ENCODE data around the gene RBM33. TPM values are rescaled to one million over a fixed set of nuclear protein-coding genes. Genes with fewer than 3 reads are reported as not detected.

RBM33 gene
- total and polyA plus RNA-seq, 8 donors: 7.5 to 182 (median 60.5) TPM

GRCh38 chr7:155619634-155620271 is 24.7 kb upstream of the RBM33 start:
- TF ChIP-seq CTCF (IDR thresholded peaks at IDR 0.05): no peak
- no peak for TF ChIP-seq EP300 (IDR thresholded peaks at IDR 0.05)
- no peak for TF ChIP-seq POLR2AphosphoS5 (IDR thresholded peaks at IDR 0.05)
- no peak for TF ChIP-seq POLR2A (IDR thresholded peaks at IDR 0.05)
- no peaks in the 10 kb centered on the region for H3K36me3 ChIP-seq
- no peaks in the 10 kb centered on the region for H3K27me3 ChIP-seq
- 86 to 94% (median 91%) methylated on average over 7 of the region's 7 CpGs for WGBS, 5 donors
- H3K4me1 ChIP-seq: peaks cover 6 to 22% (median 17%) of the 10 kb centered on the region in 4 donors
- H3K27ac ChIP-seq: peak overlapping the region; percentile 68 to 95 (median 83)
- H3K4me3 ChIP-seq: no peak overlapping the region
- no peak for DNase-seq
- no peaks in the 10 kb centered on the region for H3K9me3 ChIP-seq
- intact Hi-C loops (cut with DNase I; ENCODE audit: low total_unique reads): no loop called here

GRCh38 chr7:155620497-155620896 is 24.0 kb upstream of the RBM33 start:
- DNase-seq: no peak
- H3K4me1 ChIP-seq: peaks cover 6 to 22% (median 17%) of the 10 kb centered on the region in 4 donors
- H3K9me3 ChIP-seq: no peaks in the 10 kb centered on the region
- no peaks in the 10 kb centered on the region for H3K36me3 ChIP-seq
- WGBS, 5 donors: 62 to 78% (median 66%) methylated on average over 6 of the region's 6 CpGs
- peak overlapping the region in 3 of 5 donors; percentile 82 to 95 (median 83) for H3K27ac ChIP-seq
- no peak for TF ChIP-seq POLR2A (IDR thresholded peaks at IDR 0.05)
- TF ChIP-seq POLR2AphosphoS5 (IDR thresholded peaks at IDR 0.05): no peak
- TF ChIP-seq CTCF (IDR thresholded peaks at IDR 0.05): no peak
- TF ChIP-seq EP300 (IDR thresholded peaks at IDR 0.05): no peak
- no peaks in the 10 kb centered on the region for H3K27me3 ChIP-seq
- H3K4me3 ChIP-seq: no peak overlapping the region
- intact Hi-C loops (cut with DNase I; ENCODE audit: low total_unique reads): no loop called here

GRCh38 chr7:155621418-155621980 is 23.0 kb upstream of the RBM33 start:
- Histone ChIP-seq H3K9me3 (no peaks in the 10 kb centered on the region), H3K4me1 (peaks cover 6 to 22% (median 17%) of the 10 kb centered on the region in 4 donors), H3K4me3 (no peak overlapping the region), H3K27me3 (no peaks in the 10 kb centered on the region), H3K36me3 (no peaks in the 10 kb centered on the region), H3K27ac (no peak overlapping the region)
- 84 to 93% (median 90%) methylated on average over 10 of the region's 10 CpGs for WGBS, 5 donors
- TF ChIP-seq CTCF (IDR thresholded peaks at IDR 0.05): no peak
- TF ChIP-seq EP300 (IDR thresholded peaks at IDR 0.05): no peak
- TF ChIP-seq POLR2A (IDR thresholded peaks at IDR 0.05): no peak
- TF ChIP-seq POLR2AphosphoS5 (IDR thresholded peaks at IDR 0.05): no peak
- DNase-seq: no peak
- intact Hi-C loops (cut with DNase I; ENCODE audit: low total_unique reads): no loop called here

GRCh38 chr7:155624412-155624811 is 20.0 kb upstream of the RBM33 start:
- Histone ChIP-seq H3K27me3 (no peaks in the 10 kb centered on the region), H3K27ac (no peak overlapping the region), H3K9me3 (peaks cover 0 to 14% (median 10%) of the 10 kb centered on the region in 4 donors), H3K4me1 (peaks cover 6 to 13% (median 9%) of the 10 kb centered on the region in 4 donors), H3K4me3 (no peak overlapping the region), H3K36me3 (no peaks in the 10 kb centered on the region)
- WGBS, 5 donors: 74 to 84% (median 78%) methylated on average over 6 of the region's 6 CpGs
- DNase-seq: no peak
- no peak for TF ChIP-seq POLR2AphosphoS5 (IDR thresholded peaks at IDR 0.05)
- intact Hi-C loops (cut with DNase I; ENCODE audit: low total_unique reads): no loop called here

- TF ChIP-seq POLR2AphosphoS5 (IDR thresholded peaks at IDR 0.05) (no peak), CTCF (IDR thresholded peaks at IDR 0.05) (no peak), POLR2A (IDR thresholded peaks at IDR 0.05) (no peak), EP300 (IDR thresholded peaks at IDR 0.05) (no peak)
These were observed 18.9 kb upstream of the RBM33 start for GRCh38 chr7:155625557-155625956.

More at GRCh38 chr7:155625557-155625956, 18.9 kb upstream of the RBM33 start:
- Histone ChIP-seq H3K9me3 (peaks cover 0 to 22% (median 13%) of the 10 kb centered on the region in 4 donors), H3K4me3 (no peak overlapping the region), H3K36me3 (no peaks in the 10 kb centered on the region), H3K27me3 (no peaks in the 10 kb centered on the region), H3K4me1 (peaks cover 0 to 2% (median 0%) of the 10 kb centered on the region in 4 donors), H3K27ac (no peak overlapping the region)
- DNase-seq: no peak
- WGBS, 5 donors: 62 to 78% (median 75%) methylated on average over 4 of the region's 4 CpGs
- intact Hi-C loops (cut with DNase I; ENCODE audit: low total_unique reads): no loop called here
